Stimulated activated CD4-positive, alpha-beta T cell treated with anti-CD3 and anti-CD28 coated beads, Interleukin-12 subunit alpha, Interleukin-12 subunit beta, amount 100 ng/mL, for 48 hours (primary cell): ENCODE results near the gene FGD5.

Experiments used
- DNase-seq, 3 donors: peaks; one replicate each; pipeline ENCODE4 v3.0.0-alpha.2; 2020; ENCODE audit warnings: low read depth in 2 of 3, low spot score in 1 of 3

Gene FGD5, protein sequence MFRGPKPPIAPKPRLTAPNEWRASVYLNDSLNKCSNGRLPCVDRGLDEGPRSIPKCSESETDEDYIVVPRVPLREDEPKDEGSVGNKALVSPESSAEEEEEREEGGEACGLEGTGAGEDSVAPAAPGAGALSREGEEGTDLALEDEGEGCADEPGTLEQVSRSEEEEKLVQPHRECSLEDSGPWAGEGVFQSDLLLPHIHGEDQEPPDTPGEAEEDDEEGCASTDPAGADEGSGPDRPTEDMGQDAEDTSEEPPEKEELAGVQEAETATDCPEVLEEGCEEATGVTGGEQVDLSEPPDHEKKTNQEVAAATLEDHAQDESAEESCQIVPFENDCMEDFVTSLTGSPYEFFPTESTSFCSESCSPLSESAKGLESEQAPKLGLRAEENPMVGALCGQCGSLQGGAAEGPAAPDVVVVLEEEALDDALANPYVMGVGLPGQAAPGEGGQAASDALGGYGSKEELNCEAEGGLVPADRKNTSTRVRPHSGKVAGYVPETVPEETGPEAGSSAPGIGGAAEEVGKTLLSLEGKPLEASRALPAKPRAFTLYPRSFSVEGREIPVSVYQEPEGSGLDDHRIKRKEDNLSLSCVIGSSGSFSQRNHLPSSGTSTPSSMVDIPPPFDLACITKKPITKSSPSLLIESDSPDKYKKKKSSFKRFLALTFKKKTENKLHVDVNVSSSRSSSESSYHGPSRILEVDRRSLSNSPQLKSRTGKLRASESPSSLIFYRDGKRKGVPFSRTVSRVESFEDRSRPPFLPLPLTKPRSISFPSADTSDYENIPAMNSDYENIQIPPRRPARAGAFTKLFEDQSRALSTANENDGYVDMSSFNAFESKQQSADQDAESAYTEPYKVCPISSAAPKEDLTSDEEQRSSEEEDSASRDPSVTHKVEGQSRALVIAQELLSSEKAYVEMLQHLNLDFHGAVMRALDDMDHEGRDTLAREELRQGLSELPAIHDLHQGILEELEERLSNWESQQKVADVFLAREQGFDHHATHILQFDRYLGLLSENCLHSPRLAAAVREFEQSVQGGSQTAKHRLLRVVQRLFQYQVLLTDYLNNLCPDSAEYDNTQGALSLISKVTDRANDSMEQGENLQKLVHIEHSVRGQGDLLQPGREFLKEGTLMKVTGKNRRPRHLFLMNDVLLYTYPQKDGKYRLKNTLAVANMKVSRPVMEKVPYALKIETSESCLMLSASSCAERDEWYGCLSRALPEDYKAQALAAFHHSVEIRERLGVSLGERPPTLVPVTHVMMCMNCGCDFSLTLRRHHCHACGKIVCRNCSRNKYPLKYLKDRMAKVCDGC (N-terminal part only)

DNA sequence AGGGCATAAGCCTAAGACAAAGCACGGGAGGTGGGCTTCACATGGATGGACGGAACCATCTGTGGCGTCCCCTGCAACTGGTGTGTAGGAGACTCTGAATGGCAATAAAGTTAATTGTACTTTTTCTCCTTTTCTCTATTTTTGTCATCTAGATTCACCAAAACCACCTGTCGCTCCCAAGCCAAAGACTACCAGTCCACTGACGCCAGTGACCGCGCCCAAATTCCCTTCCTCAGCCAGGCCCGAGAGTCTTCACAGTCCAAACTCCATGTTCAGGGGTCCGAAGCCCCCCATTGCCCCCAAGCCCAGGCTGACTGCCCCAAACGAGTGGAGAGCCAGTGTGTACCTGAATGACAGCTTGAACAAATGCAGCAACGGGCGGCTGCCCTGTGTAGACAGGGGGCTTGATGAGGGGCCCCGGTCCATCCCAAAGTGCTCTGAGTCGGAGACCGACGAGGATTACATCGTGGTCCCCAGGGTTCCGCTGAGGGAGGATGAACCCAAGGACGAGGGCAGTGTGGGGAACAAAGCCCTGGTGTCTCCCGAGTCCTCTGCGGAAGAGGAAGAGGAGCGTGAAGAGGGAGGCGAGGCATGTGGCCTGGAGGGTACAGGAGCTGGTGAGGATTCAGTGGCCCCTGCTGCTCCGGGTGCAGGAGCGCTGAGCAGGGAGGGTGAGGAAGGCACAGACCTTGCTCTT, at the start of gene FGD5:
Gene FGD5, plus strand, starts transcription at position 159 of the 697 bp plus-strand sequence. Its CDS starts 110 bp downstream, at position 269.
- DNase-seq, result no peak

DNA sequence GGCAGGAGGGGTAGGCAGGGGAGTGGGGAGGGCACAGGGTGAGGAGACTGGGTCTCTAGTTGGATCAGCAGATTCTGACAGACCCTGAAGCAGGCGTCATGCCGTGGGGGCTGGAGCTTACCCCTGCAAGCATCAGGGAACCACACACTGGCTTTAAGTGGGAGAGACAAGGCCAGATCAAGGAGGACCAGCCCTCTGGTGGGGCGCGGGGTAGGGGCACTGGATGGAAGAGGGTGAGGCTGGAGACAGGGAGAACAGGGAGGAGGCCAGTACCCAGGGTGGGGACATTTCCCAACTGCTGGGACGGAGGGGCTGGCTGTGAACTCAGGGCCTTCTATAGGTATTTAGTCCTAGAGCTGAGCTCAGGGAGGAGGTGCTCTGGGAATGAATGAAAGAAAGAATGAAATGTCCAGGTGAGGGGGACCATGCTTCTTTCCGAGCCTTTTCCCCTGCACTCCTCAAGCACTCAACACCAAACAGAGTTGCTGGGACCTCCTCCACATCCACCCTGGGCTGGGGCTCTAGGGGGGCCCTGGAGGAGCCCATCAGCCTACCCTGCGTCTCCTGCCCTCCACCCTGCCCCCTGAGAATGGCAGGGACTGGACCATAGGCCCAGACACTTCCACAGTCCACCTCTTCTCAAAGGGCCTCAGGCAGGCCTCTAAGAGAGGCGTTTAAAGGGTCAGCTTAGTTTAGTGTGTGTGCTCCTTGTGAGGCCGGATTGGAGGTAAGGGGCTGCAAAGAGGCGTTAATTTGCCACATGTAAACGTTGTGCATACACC, 49.0 kb upstream of the FGD5 start:
- no peak for DNase-seq

DNA sequence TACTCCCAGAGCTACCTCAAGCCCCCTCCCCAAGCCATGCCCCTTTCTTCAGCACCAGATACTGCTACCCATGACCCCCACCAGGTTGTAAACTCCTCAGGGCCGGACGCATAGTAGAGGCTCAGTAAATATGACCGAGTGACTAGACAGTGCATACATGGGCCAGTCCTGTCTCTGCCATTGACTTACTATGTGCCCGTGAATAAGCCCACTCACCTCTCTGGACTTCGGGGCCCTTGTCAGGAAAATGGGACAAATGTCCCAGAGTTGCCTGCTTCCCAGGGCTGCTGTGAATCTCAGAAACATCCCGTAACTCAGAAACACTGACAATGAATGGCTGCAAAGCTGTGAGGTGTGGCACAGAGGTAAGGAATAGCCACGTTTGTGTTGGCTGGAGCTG, 48.2 kb upstream of the FGD5 start:
- no peak for DNase-seq

DNA sequence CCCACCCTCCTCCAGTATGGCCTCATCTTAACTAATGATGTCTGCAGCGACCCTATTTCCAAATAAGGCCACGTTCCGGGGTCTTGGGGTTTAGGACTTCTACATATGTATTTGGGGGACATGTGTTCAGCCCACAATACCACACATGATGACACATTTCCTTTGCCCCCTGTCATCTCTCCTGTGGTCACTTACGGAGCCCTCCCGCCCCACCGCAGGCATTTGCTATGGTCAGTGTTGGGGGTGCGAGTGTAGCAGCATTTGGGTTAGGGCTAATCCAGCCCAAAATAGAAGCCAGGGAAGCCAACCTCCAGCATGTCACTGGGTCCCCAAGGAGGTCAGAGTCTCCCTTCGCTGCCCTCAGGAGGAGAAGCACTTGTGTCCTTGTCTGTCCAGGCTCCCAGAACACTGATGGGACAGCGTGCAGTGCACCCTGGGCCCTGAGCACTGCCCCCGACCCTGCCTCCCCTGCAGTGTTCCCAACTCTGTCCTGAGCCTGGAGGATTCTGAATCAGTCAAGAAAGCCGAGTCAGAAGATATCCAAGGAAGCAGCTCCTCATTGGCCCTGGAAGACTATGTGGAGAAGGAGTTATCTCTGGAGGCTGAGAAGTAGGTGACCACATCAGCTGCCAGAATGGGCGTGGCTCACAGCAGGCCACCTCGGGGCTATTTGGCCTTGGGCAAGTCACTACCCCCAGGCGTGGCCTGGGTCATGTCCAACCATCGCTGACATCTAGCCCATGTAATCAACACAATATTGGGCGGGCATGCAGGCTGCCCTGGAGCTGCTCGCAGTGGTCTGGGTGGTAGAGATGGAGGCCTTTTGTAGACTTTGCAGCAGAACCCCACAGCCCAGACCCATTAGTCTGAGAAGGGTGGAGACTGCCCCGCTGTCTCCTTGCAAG, 46.9 kb upstream of the FGD5 start:
- DNase-seq, result no peak

DNA sequence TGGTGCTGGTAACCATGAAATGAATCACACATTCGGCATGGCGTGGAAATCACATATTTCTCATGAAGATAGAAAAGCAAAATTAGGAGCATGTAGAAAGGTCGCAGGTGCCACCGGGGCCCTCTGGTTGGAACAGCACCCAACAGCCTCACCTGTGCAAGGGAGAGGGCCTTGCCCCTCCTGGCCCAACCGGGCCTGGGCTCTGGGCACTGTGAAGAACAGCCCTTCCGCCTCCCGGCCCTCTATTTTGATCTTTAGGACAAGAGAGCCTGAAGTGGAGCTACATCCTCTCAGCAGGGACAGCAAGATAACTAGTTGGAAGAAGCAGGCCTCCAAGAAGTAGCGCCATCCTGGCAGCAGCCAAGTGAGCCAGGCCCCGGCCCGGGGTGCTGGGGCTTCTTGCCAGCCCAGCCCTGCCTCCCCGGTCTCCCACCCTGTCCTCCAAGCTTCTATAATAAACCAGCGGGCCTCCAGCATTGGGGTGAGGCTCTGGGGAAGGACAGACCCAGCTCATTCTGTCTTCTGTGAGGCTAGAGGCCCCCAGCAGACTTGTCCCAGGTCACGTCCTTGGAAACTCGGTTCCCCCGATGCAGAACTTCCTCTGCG, 46.1 kb upstream of the FGD5 start:
- no peak for DNase-seq

DNA sequence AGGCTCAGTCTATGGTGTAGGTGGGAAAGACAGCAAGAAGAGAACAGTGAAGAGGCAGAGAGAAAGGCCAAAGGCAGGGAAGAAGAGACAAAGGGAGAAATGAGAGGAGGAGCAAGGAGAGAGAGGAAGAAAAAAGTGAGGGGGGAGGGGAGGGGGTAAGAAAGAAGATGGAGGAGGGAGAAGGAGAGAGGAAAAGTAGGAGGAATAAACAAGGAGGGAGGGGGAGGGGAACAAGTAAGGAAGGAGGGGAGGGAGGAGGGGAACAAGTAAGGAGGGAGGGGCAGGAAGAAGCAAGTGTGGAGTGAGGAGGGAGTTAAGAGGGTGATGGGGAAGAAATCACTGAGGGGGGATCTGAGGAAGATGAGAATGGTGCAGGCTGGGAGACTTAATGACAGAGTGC, 45.5 kb upstream of the FGD5 start:
- no peak for DNase-seq

DNA sequence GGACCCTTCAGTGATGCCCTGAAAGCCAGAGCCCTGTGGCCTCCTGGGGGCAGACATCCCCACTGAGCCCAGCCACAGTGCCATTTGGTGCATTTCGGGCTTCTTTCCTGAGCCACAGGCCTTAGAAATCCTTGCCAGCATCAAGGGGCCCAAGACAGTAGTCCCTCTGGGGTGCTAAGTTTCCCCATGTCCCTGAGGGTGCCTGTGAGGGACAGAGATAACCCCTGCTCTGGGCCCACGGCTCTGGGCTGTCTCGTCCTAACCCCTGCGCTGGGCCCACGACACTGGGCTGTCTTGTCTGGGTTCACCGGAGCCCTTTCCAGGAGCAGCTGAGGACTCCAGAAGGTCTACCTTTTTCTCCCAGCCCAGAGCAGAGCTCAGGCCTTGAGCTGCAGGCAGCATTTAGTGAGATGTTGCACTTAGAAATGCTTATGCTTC, 45.1 kb upstream of the FGD5 start:
- no peak for DNase-seq

DNA sequence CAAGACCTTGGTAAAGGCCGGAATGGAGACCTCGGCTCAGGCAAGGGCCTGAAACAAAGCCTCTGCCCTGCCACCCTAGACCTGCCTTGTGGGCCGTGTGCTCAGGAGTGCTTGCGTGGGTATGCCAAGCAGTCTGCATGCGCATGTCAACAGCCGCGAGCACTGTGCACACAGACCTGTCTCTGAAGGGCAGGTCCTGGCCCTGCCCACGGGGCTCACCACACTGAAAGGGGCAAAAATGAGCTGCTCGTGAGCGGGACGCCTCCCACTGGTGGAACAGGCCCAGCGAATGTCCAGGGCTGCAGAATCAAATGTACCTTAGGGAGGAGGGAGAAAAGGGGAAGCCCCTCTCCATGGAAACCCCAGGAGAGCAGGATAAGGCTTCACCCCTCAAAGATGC, 44.3 kb upstream of the FGD5 start:
- DNase-seq, result no peak

DNA sequence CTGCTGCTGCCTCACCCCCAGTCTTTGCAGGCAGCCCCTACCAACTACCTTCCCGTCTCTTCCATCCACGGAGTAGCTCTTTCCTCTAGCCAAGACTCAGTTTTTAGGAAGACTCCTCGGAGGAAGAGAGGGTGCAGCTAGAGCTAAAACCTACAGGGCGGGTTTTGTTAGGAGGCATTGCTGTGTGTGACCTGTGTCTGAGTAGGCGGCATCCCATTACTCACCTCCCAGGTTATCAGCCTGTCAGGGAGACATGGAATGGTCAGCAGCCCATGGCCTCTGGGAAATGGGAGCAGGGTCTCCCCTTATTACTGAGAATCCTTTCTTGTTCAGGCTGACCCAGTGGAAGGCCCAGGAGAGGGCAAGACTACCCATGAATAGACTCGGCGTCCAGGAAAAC, 43.8 kb upstream of the FGD5 start:
- DNase-seq, result no peak

DNA sequence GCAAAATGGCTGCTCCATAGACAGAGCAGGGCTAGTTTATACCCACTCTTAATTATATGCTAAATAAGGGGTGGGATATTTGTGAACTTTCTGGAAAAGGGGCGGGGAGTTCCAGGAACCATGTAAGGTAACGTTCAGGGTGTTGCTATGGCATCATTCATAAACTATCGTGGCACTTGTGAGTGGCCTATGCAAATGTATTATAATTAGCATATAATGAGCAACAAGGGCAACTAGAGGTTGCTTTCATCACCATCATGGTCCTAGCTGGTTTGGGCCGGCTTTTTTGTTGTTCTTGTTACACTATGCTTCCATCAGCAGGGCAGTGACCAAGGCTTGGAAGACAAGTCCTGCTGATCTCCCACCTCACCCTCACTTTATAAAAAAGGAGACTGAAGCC, 43.2 kb upstream of the FGD5 start:
- DNase-seq, result no peak

DNA sequence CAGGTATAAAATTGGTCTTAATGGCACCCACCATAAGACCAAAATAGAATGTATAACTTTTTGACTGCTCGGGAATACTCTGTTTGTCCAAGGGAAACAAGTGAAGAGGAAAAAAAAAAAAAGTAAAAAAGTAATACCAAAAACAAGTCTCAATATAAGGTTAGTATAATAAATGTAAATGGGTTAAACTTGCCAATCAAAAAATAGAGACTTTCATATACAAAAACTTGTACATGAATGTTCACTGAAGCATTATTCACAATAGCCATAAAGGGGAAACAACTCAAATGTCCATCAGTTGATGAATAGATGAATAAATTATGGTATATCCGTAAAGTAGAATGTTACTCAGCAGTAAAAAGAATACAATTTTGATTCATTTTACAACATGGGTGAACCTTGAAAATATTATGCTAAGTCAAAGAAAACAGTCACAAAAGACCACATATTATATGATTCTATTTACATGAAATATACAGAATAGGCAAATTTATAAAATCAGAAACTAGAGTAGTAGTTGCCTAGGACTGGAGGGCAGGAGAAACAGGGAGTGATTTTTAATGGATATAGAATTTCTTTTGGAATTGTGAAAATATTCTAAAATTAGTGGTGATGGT, 39.6 kb upstream of the FGD5 start:
- DNase-seq, result no peak

DNA sequence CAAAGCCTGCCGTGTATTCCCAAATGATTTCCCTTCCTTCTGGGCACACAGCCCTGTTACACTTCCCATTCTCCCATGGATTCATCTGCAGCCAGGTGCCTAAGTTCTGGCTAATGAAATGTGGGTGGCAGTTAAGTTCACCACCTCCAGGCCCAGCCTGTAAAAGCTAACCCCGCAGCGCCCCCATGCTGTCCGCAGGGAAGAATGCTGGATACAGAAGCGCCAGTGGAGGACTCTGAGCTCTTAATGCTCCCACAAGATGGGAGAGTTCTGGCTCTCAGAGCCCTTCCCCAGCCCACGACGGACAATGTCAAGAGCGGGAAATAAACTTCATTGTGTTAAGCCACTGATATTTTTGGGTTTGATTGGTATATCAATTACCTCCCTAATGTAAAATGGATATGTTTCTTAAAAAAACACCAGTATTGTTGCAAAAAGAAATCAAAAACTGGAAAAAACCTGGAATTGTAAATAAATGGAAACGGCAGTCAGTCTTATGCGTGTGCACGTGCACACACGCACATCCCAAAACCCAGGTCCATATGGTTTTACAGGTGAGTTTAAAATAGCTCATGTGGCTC, 37.7 kb upstream of the FGD5 start:
- DNase-seq, result peak in 1 of 3 donors; percentile 16

DNA sequence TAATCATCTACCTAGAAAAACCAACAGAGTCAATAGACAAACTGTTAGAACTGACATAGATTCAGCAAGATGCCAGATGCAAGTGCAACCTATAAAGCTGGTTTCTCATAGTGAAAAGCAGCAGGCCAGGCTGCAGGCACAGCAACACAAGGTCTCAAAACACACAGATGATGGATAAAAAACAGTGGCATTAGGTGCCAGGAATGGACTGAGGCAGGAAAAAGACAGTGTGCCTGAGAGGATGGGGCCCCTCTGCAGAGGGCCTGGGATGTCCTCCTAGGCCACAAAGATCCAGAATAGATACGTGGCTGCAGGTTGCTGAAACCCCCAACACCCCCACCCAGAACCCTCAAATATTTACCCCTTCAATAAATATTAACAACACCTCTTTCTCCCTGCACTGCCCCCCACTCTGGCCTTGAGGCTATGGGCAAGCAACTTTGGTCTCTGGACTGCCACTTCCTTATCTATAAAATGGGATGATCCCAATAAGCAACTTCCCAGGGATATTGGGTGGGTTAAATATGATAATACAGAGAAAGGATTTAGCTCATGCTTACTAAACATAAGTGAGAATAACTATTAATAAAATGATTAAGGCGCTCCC, 35.2 kb upstream of the FGD5 start:
- no peak for DNase-seq

DNA sequence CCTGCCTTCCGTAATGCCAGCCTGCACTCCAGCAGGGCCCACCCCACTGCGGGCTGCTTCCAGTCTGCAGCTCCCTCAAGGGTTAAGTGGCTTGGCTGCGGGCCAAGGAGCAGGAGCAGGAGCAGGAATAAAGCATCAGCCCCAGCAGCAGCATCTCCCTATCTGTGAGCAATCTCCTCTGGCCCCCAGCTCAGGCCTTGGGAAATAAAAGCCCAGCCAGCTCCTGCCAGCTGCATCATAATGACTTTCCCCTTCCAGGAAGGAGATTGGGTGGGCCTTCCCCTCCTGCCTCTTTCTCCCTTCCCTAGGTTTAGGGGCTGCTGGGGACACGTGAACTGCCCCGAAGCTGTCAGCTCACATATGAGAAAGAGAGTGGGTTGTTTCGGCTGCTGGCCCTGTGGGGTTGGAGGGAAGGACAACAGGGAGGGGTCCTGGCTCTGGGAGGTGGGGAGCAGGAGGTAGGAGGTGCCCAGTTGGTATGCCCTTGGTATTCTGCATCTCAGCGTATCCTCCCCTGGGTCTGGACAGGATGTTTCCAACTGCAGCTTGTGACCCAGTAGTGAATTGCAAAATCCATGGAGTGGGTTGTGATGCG, 34.6 kb upstream of the FGD5 start:
- DNase-seq, result no peak

DNA sequence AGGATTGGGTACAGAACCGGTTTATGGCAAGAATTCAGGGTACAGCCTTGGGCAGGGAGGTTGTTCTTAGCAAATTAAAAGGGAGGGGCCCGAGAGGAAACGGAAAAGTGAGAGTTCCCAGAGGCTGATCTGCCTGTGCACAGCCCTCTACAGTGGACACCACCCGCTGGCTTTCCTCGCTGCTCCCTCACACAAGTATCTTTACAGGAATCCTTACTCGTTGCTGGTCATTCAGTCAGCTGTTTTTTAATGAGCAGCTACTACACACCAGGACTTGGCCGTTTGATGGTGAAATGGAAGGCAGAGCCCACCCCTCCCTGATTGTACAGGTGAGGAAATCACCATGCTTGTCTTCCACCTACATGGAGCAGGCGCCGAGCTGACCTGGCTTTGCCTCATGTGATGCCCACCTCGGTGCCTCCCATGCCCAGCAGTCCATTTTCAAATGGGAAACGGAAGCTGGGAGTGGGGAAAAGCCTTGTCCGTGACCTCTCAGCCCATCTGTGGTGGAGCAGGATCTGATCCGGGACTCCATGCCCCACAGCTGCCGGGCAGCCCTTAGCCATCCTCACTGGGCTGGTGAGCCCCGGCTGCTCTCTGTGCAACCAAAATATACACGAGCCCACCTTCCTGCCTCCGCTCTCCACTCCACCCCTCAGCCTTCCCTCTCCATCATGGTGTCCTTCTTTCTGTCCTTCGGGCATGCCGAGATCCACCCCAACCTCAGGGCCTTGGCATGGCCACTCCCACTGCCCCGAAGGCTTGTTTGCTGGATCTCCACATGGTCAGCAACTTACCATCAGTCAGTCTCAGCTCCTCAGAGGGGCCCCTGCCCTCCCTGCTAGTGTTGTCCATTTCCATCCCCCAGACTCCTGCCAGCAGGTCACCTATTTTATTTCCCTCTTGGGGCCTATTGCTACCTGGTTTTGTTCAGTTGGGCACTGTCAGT, 33.3 kb upstream of the FGD5 start:
- no peak for DNase-seq

DNA sequence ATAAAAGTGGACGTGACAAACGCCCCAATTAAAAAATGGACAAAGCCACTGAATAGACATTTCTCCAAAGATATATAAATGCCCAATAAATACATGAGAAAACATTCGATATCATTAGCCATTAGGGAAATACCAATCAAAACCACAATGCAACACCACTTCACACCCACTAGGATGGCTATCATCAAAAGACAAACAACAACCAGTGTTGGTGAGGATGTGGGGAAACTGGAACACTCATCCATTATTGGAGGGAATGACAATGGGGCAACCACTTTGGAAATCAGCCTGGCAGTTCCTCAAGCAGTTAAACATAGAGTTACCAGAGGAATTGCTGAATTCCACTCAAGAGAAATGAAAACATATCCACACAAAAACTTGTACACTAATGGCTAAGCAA, 32.4 kb upstream of the FGD5 start:
- DNase-seq, result no peak
